ENCODE results near the gene SLC28A3.

Gene SLC28A3

DNA sequence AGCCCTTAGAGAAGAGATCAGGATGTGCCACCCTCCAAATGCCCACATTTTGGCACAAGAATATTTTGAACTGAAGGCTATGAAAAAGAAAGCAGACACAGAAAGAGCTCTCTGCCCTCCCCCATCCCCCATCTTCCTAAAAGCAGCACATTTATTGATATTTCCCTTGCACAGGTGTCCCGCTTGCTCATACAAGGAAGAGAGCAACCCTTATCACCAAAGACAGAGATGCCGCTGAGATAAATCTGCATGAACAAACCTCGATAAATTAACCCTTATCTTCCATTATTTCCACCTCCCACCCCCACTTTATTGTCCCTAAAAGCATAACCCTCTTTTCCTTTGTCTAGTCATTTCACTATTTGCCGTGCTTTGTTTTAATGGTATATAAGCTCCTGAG is 1.8 kb downstream of the SLC28A3 start:
- no peak for DNase-seq

DNA sequence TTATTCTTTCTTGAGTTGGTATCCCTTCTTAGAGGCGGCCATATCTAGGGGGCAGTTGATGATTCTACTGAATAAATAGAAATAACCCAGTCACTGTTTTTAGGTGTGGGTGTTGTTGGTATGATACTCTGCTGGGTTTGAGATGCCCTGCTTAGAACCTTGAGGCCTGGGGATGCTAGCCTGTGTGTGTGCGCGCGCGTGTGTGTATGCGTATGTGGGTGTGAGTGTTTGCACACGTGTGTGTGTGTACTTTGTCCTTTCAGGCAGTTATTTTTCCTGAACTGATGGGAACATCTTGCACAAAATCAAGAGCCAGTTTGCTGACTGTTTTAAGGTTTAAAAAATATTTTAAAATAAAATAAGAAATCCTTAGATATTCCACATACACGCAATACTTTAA is 3.3 kb downstream of the SLC28A3 start:
- DNase-seq = no peak

DNA sequence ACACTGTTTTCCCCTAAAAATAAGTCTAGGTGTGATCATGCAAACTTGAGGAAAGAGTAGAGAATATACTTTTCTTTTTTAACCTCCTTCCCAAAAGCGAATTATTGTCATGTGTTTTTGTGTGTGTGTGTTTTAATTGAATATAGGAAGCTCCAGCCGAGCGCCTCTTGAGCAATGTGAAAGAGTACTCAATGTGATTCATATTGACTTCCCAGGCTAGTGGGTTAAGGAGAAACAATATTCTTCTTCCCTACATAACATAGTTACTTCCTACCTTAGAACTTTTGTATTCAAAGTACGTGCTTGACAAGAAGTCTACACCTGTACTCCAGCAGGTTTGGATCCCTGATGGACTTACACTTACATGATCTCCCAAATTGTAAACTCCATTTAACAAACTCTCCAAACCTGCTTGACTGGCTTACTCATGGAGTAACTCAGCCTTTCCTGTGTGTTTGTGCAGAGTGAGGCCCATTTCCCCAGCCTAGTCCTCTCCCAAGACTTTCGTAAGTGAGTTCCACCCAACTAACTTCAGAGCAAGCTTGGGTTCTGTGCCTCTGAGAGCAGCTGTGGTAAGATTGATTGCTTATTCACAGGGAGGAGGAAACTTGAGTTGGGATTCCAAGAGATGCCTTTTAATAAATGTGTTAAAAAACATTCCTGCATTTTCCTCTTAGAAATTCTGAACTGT is 9.3 kb downstream of the SLC28A3 start:
- no peak for DNase-seq

DNA sequence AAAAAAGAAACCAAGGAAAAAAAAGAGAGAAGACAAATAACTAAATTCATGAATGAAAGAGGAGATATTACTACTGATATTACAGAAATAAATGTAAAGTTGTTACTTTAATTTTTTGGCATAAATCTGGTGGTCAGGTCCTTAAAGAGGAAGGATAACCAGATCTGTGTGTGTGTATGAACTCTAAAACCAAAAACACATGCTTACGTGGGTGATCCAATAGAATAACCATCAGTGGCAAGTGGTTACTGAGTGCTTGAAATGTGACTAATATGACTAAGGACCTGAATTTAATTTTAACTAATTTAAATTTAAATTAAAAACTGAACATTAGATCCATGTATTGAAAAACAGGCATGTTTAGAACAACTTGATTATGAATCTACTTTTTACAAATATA is 10.3 kb downstream of the SLC28A3 start:
- DNase-seq = no peak

DNA sequence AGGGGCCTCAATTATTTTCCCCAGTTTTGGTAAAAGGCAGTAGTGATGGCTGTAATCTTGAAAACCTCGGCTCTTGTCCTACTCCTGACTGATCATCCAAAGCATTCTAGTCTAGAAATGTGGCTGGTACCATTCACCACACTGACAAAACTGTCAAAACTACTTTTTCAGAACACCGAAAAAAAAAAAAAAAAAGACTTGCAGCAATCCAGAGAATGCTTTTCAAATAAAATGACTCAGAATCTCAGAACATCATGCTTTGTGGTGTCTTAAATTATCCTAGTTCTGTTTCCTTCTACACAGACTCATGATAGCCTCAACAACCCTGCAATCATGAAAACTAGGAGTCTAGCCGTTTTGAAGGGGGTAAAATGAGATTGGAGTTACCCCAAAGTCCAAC is 13.4 kb downstream of the SLC28A3 start:
- DNase-seq = no peak

DNA sequence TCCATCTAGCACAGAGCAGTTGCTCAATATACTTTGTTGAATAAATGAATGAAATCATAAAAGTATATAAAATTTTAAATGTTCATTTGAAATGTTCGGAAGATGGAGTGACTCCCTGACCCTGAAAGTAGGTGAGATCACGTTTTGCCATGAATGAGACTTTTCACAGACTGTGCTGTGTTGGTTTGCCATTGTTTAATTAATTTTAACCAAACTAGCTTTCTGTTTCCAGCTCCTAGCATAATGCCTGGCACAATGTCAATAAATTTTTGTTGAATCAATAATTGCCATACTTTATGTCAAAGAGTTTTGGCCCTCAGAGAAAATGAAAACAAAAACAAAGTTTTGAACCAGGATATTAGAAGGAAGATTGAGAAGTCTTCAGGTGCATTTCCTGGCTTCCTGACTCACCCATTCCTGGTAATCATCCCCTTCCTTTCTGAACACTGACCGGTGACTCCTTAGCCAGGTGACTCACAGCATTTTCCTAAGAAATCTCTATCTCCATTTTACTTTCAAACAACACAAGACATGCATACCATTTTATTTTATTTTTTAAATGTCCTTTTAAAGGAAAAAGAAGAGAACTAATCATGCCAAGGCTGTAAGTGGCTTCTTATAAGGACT is 15.1 kb downstream of the SLC28A3 start:
- DNase-seq = no peak

DNA sequence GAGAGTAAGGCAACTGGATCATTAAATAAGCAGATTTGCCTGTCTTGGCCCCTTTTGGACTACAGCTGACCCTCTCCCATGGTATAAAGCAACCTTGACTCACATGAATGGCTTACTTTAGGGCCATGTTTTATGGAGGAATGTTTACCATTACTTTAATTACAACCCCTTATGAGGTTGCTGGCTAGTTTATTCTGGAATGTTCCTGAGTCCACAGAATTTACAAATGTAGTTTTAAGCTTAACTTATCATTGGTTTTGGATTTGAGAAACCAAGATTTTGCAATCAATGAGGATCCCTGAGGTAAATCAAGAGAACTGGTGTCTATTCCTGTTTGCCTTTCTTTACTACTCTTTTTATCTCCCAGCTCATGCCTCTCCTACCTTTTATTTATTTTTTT is 15.7 kb downstream of the SLC28A3 start:
- no peak for DNase-seq

DNA sequence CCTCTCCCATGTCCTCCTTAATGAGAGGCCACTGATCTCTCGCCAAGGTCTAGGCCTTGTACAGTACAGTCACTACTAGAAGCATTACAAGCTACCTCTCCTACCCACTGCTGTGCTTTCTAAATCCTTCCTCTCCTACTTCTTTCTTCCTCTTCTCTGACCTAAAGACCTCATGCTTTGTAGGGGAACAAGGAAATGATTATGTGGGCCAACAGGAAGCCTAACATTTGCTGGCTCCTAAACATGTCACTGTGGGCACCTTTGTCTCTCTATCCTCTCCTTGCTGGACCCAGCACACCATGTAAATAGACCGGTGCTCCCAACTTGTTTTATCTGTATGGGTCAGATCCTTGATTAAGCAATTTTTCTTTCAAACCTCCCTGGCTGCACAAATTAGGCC is 16.7 kb downstream of the SLC28A3 start:
- DNase-seq = no peak

DNA sequence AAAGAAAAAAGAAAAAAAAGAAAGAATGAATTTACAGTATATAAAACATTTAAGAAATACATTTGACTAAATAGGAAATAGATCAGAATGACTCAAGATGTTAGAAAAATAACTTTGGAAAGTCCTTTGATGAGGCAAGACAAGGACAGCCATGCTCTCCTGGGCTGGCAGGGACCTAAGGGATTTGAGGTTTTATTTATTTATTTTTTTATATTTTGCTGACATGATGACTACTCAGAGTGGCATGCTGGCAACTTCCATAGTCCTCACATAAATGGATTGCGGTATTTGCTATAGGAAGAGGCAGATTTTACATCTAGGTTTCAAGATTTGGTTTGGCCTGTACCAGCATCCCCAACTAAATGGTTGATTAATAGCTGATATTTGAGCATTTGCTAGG is 17.7 kb downstream of the SLC28A3 start:
- DNase-seq = no peak

DNA sequence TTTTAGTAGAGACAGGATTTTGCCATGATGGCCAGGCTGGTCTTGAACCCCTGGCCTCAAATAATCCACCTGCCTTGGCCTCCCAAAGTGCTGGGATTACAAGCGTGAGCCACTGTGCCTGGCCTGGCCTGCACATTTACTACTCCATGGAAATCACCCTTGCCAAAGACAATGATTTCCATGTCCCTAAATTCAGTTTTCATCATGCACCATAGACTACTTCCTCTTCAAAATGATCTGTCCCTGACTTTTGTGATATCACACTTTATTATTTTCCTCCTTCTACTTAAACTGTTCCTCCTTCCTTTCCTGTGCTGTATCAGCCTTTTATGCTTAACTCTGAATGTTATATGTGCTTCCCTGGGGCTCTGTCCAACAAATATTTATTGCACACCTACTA is 20.3 kb downstream of the SLC28A3 start:
- DNase-seq = no peak

DNA sequence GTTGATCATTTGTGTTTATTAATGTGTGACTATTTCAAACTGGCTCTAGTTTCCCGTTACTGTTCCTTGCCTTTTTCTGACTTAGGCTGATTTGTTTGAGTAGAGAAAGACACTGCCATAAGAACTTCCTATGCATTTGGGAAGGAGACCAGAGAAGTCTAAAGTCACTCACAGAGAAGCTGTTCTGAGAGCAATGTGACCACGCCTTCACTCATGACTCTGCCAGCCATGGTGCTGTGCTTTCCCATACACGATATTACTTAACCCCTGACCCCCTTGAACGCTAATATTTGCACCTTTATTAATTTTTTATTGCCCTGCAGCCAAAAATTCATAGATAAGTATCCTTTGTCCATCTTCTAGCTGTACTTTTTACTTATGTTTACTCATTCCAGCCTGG is 20.9 kb downstream of the SLC28A3 start:
- no peak for DNase-seq

DNA sequence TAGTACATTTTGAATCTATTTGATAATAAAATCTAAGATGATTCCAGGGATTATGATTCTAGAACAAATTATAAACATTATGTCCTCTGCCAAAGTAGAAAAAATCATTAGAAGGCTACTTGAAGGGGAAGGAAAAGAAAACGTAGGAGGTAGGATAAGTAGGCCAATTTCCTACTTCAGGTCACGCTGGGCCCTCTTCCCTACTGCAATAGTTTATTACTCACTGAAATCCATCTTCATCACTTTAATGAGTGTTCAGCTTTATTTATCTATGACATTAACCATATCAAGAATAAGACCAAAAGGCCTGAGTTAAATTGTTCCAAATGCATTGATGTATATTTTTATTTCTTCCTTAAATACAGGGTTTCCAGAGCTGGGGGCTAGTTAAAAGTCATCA is 21.6 kb downstream of the SLC28A3 start:
- DNase-seq = no peak

DNA sequence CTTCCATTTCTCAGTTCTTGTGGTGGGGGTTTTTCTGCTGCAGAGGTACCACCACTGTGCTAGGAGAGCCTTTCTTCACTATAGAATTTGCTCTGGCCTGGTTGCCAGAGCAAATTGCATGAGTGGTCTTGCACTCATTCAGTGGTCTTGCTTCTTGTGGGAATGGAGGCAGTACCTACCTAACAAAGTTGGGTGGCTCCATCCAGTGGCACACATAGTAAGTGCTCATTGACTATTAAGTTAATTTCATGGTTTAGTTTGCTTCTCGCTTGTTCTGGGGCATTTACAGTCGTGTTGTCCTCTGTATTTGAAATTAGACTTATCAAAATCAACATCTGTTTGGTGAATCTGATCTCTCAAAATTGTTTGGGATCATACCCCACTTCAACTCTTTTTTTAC is 23.0 kb downstream of the SLC28A3 start:
- DNase-seq = no peak

DNA sequence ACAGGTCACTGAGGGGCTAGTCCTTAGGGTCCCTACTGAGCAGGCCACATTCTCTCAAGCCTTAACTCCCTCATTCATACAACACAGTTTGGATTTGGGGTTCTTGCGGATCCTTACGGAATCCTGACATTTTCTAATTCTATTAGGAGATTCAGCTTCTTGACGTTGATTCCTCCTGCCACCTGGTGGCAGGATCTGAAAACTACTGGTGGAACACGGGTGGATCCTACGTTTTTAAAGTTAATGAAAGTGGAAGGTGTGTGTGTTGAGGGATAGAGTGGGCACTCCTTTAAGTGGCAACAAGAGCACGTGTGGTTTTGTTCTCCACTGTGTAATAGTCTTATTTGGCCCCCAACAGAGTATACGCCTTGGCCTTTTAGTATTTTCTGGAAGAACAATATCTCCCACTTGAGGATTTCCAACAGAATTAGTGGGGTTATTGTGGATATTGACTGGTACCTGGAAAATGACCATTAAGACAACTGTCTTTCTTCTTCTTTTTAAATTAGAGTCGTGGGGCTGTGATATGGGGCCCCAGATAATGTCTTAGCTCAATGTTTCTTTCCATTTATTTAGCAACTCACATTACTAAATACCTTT is 25.2 kb downstream of the SLC28A3 start:
- DNase-seq = peak; percentile 57

DNA sequence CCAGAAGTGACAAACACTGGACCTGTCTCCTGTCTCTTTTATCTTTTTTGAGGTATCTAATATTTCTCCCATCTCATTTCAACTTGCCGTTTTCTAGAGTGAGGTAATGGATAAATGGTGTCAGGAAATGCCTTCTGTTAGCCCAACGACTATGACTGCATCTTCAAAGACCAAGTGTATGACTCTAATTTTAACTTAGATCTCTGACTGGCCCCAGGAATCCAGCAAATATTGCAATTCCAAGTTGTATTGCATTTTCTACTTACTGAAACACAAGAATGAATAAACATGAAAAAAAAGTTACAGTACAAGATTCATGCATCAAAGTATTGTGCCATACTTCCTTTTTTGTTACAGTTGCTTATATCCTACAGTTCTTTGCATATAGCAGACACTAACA is 26.3 kb downstream of the SLC28A3 start:
- no peak for DNase-seq

DNA sequence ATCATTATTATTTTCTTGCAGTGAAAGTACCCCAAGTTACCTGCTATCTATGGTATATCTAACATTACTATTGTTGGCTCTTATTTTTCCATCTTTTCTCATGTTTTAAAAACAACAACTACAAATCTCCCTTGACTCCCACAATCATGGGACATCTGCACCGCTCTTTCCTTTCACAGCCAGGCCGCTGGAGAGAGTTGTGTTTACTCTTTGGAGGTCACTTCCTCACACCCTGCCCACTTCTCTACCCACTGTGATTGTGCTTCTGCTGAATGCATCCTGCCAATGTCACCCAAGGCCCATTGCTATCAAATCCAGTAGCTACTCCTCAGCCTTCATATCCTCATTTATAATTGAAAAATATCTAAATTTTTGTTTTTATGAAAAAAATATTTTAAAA is 29.7 kb downstream of the SLC28A3 start:
- DNase-seq = no peak

DNA sequence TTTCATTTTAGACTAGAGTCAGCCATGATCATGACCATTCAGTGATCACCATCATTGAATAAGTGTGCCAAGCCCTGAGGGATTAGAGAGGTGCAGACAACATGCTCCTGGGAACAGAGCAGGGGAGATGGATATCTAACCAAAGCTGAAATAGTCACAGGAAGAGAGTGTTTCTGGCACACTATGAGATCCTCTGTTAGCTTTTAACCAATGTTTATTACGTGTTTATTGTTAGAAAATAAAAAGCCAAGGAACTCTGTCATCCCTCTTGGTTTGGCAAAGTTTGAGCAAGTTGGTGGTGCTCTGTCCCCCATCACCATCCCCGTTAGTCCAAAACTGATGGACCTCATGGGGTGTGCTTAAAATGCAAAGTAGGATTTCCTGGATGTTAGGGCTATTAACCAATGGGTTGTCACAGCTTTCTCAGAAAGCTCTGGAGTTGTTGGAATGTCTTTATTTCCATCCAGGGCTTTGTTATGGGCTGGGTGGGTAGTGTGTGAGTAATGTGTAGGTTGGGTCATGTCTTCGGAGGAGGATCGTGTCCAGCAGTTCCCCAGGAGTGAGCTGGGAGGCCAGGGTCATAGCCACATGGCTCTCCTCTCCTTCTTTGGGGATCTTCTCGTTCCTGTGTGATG is 34.9 kb downstream of the SLC28A3 start:
- no peak for DNase-seq

DNA sequence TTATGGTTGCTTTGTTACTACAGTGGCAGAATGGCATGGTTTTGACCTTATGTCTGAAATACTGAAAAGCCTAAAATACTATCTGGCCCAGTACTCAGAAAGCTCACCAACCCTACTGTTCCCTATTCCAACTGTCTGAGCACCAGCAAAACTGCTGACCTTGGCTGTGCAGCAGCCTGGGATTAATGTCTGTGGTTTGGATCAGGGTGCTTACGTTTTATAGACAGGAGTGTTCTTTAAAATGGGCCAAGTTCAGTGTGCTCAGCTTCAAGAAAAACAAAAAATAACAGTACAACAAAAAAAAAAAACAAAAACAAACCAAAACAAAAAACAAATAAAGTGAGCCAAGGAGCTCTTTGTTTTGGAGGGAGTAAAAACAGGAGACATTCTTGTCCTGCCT is 36.4 kb downstream of the SLC28A3 start:
- DNase-seq = no peak

DNA sequence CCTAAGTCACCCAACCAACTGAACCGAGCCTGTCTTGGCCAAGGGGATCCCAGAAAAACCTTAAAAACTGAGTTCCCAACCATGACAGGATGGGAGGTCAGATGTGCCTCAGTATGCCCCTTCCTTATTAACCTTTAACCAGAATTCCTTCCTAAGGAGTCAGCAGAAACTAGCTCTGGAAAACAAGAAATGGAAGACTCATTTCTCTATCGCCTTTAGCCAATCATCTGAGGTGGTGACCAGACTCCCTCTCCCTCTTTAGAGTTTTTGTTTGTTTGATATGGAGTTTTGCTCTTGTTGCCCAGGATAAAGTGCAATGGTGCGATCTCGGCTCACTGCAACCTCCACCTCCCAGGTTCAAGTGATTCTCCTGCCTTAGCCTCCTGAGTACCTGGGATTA is 37.5 kb downstream of the SLC28A3 start:
- DNase-seq = no peak

DNA sequence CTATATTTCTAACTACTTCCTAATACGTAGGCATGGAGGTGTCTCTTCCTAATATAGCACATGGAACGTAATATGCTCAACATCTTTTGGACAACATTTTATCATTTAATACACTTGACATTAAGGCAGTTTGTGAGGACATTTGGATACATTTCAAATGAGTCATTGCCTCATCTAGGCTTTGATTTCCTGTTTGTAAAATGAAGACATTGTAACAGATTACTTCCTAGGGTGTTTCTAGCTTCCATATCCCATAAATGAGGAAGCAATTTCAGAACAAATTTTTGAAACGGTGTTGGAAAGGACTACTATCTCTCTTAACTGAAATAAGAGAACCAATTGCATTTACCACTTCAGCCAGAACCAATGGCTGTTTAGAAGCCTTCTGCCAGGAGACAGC is 38.7 kb downstream of the SLC28A3 start:
- no peak for DNase-seq

DNA sequence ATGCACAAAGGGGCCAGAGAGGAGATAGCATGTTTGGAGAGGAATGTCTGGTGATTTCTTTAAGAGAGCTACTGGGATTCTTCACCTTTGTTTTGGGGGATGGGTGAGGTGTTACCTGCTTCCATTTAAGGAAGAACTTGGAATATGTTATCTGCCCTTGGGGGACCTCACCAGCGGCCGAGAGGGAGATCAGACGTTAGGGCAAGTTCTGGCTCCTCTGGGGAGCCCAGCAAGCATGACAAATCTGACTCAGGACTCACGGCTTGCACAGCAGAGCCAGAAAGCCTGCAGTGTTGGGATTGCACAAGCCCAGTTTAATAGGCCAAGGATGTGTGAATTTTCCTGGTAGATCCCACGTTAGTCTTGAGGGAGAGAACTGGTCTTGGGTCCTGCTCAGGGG is 40.3 kb downstream of the SLC28A3 start:
- DNase-seq = no peak

DNA sequence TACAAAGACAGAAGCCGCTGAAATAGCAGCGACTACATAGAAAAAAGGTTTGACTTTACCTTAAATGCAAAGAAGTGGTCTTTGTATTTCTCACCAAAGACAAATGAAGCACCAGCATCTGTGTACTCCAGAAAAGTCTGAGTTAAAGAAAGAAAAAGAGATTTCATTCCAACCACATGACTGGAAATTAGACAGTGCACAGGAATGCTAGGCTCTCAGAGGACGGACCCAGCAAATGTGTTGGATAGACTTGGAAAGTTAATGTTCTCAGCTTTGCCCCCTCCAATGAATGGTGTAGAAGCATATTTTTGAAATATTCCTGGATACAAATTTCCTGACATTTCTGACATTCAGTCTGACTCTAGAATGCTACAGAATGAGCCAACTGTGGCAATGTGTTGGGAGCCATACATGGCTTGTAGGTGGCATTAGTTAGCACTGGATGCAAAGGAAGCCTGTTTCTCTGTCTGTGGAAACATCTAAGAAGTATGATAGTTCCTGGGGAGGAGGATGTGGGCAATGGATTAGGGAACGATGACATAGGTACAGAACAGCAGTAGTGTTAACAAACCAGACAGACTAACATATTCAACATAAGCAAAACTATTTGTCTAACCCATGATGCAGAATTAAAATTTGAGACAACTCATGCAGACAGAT is 43.3 kb downstream of the SLC28A3 start:
- no peak for DNase-seq

DNA sequence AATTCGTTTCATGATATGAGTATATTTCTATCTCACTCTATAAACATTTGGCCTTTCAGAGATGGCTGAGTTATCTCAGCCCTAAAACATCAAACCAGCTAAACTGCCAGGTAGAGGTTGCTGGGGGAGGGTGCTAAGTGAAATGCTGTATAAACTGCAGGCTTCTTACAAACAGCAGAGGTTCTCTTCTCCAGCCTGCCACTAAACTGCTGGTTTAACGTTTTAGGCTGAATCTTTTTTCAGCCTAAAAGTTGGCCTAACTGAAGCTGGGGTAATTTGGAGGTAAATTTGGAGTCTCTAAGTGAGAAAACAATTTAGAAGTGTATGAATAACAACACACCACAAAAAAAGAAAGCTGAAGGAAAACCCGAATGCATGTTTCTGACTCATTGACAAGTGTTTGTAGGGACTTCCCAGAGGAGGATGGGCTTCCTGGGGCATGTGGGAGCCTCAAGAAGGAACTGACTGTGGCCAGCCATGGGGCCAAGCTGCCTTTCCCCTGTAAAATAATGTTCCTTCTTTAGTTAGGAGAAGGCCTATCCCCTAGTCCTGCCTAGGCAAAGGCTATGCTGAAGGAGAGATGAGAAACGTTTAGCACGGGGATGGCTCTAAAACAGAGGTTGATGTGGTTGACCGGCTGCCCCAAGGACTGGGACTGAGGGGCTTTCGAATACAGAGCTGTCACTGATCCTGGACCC is 44.3 kb downstream of the SLC28A3 start:
- peak; percentile 63 for DNase-seq
